Ishikawa (cell line): ENCODE results near the gene SLC26A4.

ENCODE experiments used
- CREB1 ChIP-seq: IDR thresholded peaks from 2 replicates; pipeline ENCODE4 v1.6.1; 2012; ENCODE audit warnings: low read depth
- MAX ChIP-seq: IDR thresholded peaks from 2 replicates; pipeline ENCODE4 v1.6.1; 2012
- RAD21 ChIP-seq: IDR thresholded peaks from 2 replicates; pipeline ENCODE4 v1.6.1; 2012; ENCODE audit warnings: low read depth
- TEAD4 ChIP-seq: IDR thresholded peaks from 2 replicates; pipeline ENCODE4 v1.6.1; 2012
- TF ChIP-seq, protein P1 (sequence below): IDR thresholded peaks from 2 replicates; pipeline ENCODE4 v1.6.1; 2012

- no peak for TF ChIP-seq RAD21
- TF ChIP-seq MAX: no peak
- TF ChIP-seq TEAD4: no peak
- TF ChIP-seq CREB1: no peak
- TF ChIP-seq, protein P1, sequence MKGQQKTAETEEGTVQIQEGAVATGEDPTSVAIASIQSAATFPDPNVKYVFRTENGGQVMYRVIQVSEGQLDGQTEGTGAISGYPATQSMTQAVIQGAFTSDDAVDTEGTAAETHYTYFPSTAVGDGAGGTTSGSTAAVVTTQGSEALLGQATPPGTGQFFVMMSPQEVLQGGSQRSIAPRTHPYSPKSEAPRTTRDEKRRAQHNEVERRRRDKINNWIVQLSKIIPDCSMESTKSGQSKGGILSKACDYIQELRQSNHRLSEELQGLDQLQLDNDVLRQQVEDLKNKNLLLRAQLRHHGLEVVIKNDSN: no peak
These were observed 82.3 kb downstream of the SLC26A4 start for GRCh38 chr7:107742678-107743566.
